K562 (cell line): ENCODE results near the gene TMF1.

Experiments used
- KDM1A ChIP-seq, 2 experiments: fragments of 450-650 bp; IDR thresholded peaks; 2 replicates each; pipeline ENCODE4 v1.6.1; 2016; ENCODE audit warnings: mild to moderate bottlenecking in 2 of 2
- POLR2A ChIP-seq: fragments of 450-650 bp; conservative IDR thresholded peaks from 2 replicates; pipeline ENCODE4 v1.6.1; 2016

DNA sequence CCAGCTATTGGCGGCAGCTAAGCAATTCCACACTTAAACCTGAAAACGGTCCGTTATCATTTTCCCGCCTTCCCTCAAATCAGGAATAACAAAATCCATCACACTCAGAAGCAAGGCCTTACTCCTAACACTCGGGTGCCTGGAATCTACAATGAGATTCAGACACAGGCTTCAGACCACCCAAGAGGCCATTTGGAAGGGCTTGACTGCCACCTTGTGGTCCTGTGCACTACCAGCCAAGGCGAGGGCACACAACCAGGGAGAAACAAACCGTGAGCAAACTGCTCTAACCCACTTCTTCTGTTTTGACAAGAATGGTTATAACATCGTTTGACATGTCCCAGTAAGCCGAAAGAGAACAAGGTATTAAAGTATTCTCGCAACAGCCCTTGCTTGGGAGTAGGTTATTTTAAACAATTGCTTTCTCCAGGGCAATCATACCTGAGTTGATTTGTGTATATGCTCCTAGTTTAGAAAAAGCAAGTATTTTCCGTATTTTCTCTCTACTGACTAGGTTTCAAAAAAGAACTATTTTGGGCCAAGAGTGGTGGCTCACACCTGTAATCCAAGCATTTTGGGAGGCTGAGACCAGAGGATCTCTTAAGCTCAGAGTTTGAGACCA, 79.7 kb downstream of the TMF1 start:
- TF ChIP-seq POLR2A (no peak), KDM1A (IDR thresholded peaks at IDR 0.05) (no peak)
